ENCODE data around the gene GRIA1.

Gene GRIA1

GRCh38 chr5:153515301-153515700, 24.8 kb downstream of the GRIA1 start:
- TF ChIP-seq, protein P1, sequence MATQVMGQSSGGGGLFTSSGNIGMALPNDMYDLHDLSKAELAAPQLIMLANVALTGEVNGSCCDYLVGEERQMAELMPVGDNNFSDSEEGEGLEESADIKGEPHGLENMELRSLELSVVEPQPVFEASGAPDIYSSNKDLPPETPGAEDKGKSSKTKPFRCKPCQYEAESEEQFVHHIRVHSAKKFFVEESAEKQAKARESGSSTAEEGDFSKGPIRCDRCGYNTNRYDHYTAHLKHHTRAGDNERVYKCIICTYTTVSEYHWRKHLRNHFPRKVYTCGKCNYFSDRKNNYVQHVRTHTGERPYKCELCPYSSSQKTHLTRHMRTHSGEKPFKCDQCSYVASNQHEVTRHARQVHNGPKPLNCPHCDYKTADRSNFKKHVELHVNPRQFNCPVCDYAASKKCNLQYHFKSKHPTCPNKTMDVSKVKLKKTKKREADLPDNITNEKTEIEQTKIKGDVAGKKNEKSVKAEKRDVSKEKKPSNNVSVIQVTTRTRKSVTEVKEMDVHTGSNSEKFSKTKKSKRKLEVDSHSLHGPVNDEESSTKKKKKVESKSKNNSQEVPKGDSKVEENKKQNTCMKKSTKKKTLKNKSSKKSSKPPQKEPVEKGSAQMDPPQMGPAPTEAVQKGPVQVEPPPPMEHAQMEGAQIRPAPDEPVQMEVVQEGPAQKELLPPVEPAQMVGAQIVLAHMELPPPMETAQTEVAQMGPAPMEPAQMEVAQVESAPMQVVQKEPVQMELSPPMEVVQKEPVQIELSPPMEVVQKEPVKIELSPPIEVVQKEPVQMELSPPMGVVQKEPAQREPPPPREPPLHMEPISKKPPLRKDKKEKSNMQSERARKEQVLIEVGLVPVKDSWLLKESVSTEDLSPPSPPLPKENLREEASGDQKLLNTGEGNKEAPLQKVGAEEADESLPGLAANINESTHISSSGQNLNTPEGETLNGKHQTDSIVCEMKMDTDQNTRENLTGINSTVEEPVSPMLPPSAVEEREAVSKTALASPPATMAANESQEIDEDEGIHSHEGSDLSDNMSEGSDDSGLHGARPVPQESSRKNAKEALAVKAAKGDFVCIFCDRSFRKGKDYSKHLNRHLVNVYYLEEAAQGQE (IDR thresholded peaks at IDR 0.05; ENCODE audit: insufficient read depth in 1 of 2, low read depth in 2 of 2, low read length in 2 of 2) = no peak
- TF ChIP-seq TAF1 (IDR thresholded peaks at IDR 0.05; ENCODE audit: borderline replicate concordance, insufficient read depth, low read length) (no peak), POLR2AphosphoS5 (IDR thresholded peaks at IDR 0.05; ENCODE audit: low read depth, low read length) (no peak), SIN3A (IDR thresholded peaks at IDR 0.05; ENCODE audit: borderline replicate concordance, insufficient read depth, low read length) (no peak), FOXP2 (optimal IDR thresholded peaks at IDR 0.05; ENCODE audit: borderline replicate concordance, extremely low read depth, extremely low read length, insufficient read depth) (no peak)

- TF ChIP-seq FOXP2 (optimal IDR thresholded peaks at IDR 0.05; ENCODE audit: borderline replicate concordance, extremely low read depth, extremely low read length, insufficient read depth) = no peak
- no peak for TF ChIP-seq SIN3A (IDR thresholded peaks at IDR 0.05; ENCODE audit: borderline replicate concordance, insufficient read depth, low read length)
- no peak for TF ChIP-seq TAF1 (IDR thresholded peaks at IDR 0.05; ENCODE audit: borderline replicate concordance, insufficient read depth, low read length)
- TF ChIP-seq POLR2AphosphoS5 (IDR thresholded peaks at IDR 0.05; ENCODE audit: low read depth, low read length) = no peak
- TF ChIP-seq, protein P1 (IDR thresholded peaks at IDR 0.05; ENCODE audit: insufficient read depth in 1 of 2, low read depth in 2 of 2, low read length in 2 of 2) = no peak
Measured at GRCh38 chr5:153516504-153517240, 26.2 kb downstream of the GRIA1 start.

GRCh38 chr5:153517241-153517611, 26.8 kb downstream of the GRIA1 start:
- TF ChIP-seq TAF1 (IDR thresholded peaks at IDR 0.05; ENCODE audit: borderline replicate concordance, insufficient read depth, low read length) (no peak), POLR2AphosphoS5 (IDR thresholded peaks at IDR 0.05; ENCODE audit: low read depth, low read length) (no peak), SIN3A (IDR thresholded peaks at IDR 0.05; ENCODE audit: borderline replicate concordance, insufficient read depth, low read length) (no peak)

- TF ChIP-seq POLR2AphosphoS5 (IDR thresholded peaks at IDR 0.05; ENCODE audit: low read depth, low read length) = no peak
- no peak for TF ChIP-seq FOXP2 (optimal IDR thresholded peaks at IDR 0.05; ENCODE audit: borderline replicate concordance, extremely low read depth, extremely low read length, insufficient read depth)
- TF ChIP-seq, protein P1 (IDR thresholded peaks at IDR 0.05; ENCODE audit: insufficient read depth in 1 of 2, low read depth in 2 of 2, low read length in 2 of 2) = no peak
- no peak for TF ChIP-seq TAF1 (IDR thresholded peaks at IDR 0.05; ENCODE audit: borderline replicate concordance, insufficient read depth, low read length)
- no peak for TF ChIP-seq SIN3A (IDR thresholded peaks at IDR 0.05; ENCODE audit: borderline replicate concordance, insufficient read depth, low read length)
Measured at GRCh38 chr5:153520137-153520536, 29.7 kb downstream of the GRIA1 start.

DNA sequence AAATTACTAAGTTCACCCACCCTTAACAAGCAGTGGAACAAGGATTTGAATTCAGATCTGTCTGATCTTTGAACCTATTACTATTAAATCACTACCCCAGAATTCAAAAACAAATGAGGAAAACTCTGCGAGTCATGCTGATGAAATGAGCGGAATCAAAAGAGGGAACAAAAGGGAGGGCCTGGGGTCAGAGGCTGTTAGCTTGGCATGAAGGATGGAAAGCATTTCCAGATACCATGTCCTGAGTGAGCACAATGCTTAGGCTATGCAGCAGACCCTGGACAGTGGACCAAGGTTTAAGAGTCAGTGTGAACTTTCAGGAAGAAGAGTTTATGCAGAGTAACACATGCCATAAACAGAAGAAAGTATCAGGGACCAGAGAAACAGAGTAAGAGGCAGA, 30.5 kb downstream of the GRIA1 start:
- TF ChIP-seq TAF1 (IDR thresholded peaks at IDR 0.05; ENCODE audit: borderline replicate concordance, insufficient read depth, low read length) (no peak), POLR2AphosphoS5 (IDR thresholded peaks at IDR 0.05; ENCODE audit: low read depth, low read length) (no peak), FOXP2 (optimal IDR thresholded peaks at IDR 0.05; ENCODE audit: borderline replicate concordance, extremely low read depth, extremely low read length, insufficient read depth) (no peak), SIN3A (IDR thresholded peaks at IDR 0.05; ENCODE audit: borderline replicate concordance, insufficient read depth, low read length) (no peak)
- TF ChIP-seq, protein P1 (IDR thresholded peaks at IDR 0.05; ENCODE audit: insufficient read depth in 1 of 2, low read depth in 2 of 2, low read length in 2 of 2) = no peak

Measured in PFSK-1 (cell line).